ENCODE measurements around the gene KCNIP1. TPM values are rescaled to one million over a fixed set of nuclear protein-coding genes. Genes with fewer than 3 reads are reported as not detected.

KCNIP1 gene
- total RNA-seq, 2 donors from 2014 or later: not detected

DNA sequence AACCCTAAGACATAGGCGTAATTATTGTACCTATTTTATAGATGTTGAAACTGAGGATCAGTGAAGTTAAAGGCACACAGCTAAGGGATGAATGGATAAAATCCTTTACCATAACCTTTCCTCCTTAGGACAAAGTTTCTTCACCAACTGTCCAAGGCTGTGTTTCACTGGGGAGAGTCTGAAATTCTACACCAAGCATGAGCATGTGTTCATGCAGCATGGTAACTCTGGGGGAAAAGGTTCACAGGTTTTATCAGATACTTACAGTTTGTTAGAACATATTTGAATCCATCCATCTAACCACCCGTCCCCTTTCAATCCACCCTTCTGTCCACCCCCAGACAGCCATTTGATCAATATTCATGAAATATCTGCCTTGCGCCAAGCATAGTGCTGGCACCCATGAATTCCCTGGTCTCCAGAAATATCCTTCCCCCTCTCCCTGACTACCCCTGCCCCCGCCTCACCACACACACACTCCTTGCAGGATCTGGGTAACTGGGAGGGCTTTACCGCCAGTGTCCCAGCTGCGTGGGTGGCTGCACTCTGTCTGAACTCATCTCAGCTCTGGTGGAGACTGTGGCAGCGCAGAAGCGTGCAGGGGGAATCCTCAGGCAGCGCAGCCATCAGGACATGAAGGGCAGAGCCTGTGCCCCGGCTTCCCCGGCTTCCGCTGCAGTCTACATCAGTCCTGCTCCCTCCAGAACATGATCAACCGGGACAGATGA is 6.3 kb upstream of the KCNIP1 start:
- H3K27ac Mint-ChIP-seq: no peak overlapping the region
- Histone ChIP-seq H3K9me3 (ENCODE audit: control insufficient read depth, low read length) (no peaks in the 10 kb centered on the region), H3K27ac (ENCODE audit: low read depth, low read length) (no peak overlapping the region), H3K36me3 (ENCODE audit: control insufficient read depth, insufficient read depth, low read length) (no peaks in the 10 kb centered on the region), H3K9ac (ENCODE audit: extremely low read depth, low read length, poor library complexity, severe bottlenecking) (no peak overlapping the region), H3K27me3 (ENCODE audit: control insufficient read depth, insufficient read depth, low read length, poor library complexity, severe bottlenecking) (peaks cover 39% of the 10 kb centered on the region), H3K4me1 (ENCODE audit: control insufficient read depth, insufficient read depth, low read length) (no peaks in the 10 kb centered on the region), H3K4me3 (ENCODE audit: low read length) (no peak overlapping the region)
- 75 to 86% methylated on average over 7 to 13 of the region's 13 CpGs for WGBS, 2 experiments (ENCODE audit: insufficient coverage in 1 of 2, insufficient read length in 1 of 2)
- peaks cover under 1% of the 10 kb centered on the region for H3K4me1 Mint-ChIP-seq
- no peaks in the 10 kb centered on the region for H3K9me3 Mint-ChIP-seq
- H3K27me3 Mint-ChIP-seq (ENCODE audit: insufficient read depth): peaks cover 33% of the 10 kb centered on the region
- DNase-seq: no peak
- H3K36me3 Mint-ChIP-seq (ENCODE audit: low read depth): no peaks in the 10 kb centered on the region
- no peak overlapping the region for H3K4me3 Mint-ChIP-seq
- TF ChIP-seq CTCF (conservative IDR thresholded peaks at IDR 0.05): no peak

GRCh38 chr5:170498811-170499351 is 4.9 kb upstream of the KCNIP1 start:
- no peak for DNase-seq
- WGBS, 2 experiments (ENCODE audit: insufficient coverage in 1 of 2, insufficient read length in 1 of 2): 74 to 83% methylated on average over 3 to 5 of the region's 5 CpGs
- peaks cover 50% of the 10 kb centered on the region for H3K27me3 ChIP-seq (ENCODE audit: control insufficient read depth, insufficient read depth, low read length, poor library complexity, severe bottlenecking)
- H3K4me1 ChIP-seq (ENCODE audit: control insufficient read depth, insufficient read depth, low read length): no peaks in the 10 kb centered on the region
- no peak overlapping the region for H3K27ac ChIP-seq (ENCODE audit: low read depth, low read length)
- no peaks in the 10 kb centered on the region for H3K36me3 ChIP-seq (ENCODE audit: control insufficient read depth, insufficient read depth, low read length)
- Mint-ChIP-seq H3K4me3 (no peak overlapping the region), H3K9me3 (no peaks in the 10 kb centered on the region), H3K36me3 (ENCODE audit: low read depth) (no peaks in the 10 kb centered on the region), H3K4me1 (peaks cover 4% of the 10 kb centered on the region), H3K27ac (no peak overlapping the region), H3K27me3 (ENCODE audit: insufficient read depth) (peaks cover 39% of the 10 kb centered on the region)
- H3K9me3 ChIP-seq (ENCODE audit: control insufficient read depth, low read length): no peaks in the 10 kb centered on the region
- no peak for TF ChIP-seq CTCF (conservative IDR thresholded peaks at IDR 0.05)
- H3K9ac ChIP-seq (ENCODE audit: extremely low read depth, low read length, poor library complexity, severe bottlenecking): no peak overlapping the region
- no peak overlapping the region for H3K4me3 ChIP-seq (ENCODE audit: low read length)

DNA sequence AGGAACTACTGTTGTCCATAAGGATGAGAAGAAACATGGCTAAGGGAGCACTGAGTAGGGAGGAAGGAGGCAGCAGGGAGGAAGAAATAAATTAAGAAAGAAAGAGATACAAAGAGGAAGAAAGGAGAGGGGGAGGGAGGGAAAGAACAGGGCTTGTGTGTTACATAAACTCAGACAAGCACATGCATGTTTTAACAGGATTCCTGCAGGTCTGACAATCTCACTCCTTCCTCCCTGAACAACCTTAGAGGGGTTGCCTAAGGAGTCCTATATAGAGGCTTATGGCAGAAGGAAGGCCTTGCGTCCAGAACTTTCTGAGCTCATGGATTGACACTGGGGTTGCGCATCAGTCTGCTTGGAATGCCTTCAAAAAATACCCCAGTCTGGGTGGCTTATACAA is 4.2 kb upstream of the KCNIP1 start:
- peaks cover 57% of the 10 kb centered on the region for H3K27me3 ChIP-seq (ENCODE audit: control insufficient read depth, insufficient read depth, low read length, poor library complexity, severe bottlenecking)
- Mint-ChIP-seq H3K4me3 (no peak overlapping the region), H3K36me3 (ENCODE audit: low read depth) (no peaks in the 10 kb centered on the region), H3K27me3 (ENCODE audit: insufficient read depth) (peaks cover 37% of the 10 kb centered on the region), H3K4me1 (peaks cover 4% of the 10 kb centered on the region), H3K27ac (no peak overlapping the region), H3K9me3 (no peaks in the 10 kb centered on the region)
- DNase-seq: no peak
- no peak overlapping the region for H3K27ac ChIP-seq (ENCODE audit: low read depth, low read length)
- no peak for TF ChIP-seq CTCF (conservative IDR thresholded peaks at IDR 0.05)
- H3K9ac ChIP-seq (ENCODE audit: extremely low read depth, low read length, poor library complexity, severe bottlenecking): no peak overlapping the region
- no peak overlapping the region for H3K4me3 ChIP-seq (ENCODE audit: low read length)
- no peaks in the 10 kb centered on the region for H3K9me3 ChIP-seq (ENCODE audit: control insufficient read depth, low read length)
- no peaks in the 10 kb centered on the region for H3K36me3 ChIP-seq (ENCODE audit: control insufficient read depth, insufficient read depth, low read length)
- H3K4me1 ChIP-seq (ENCODE audit: control insufficient read depth, insufficient read depth, low read length): no peaks in the 10 kb centered on the region
- 94 to 95% methylated on average over 2 of the region's 2 CpGs for WGBS, 2 experiments (ENCODE audit: insufficient coverage in 1 of 2, insufficient read length in 1 of 2)
